DND-41 (cell line): ENCODE results near the gene SMARCAL1.

Experiments used
- CTCF ChIP-seq: IDR thresholded peaks from 2 replicates; pipeline ENCODE4 v1.5.1; 2012; ENCODE audit warnings: borderline replicate concordance, low read length, moderate library complexity, mild to moderate bottlenecking; ENCODE audit not compliant: poor library complexity, severe bottlenecking; ENCODE audit errors: extremely low read depth
- EZH2 ChIP-seq: IDR thresholded peaks from 3 replicates; pipeline ENCODE4 v1.6.1; 2012; ENCODE audit warnings: borderline replicate concordance, low read depth, mild to moderate bottlenecking, moderate library complexity, low read length, inconsistent platforms; ENCODE audit not compliant: severe bottlenecking

- no peak for TF ChIP-seq CTCF
- no peak for TF ChIP-seq EZH2
Observed at GRCh38 chr2:216498070-216498378, 85.7 kb downstream of the SMARCAL1 start.
